A549 (cell line): Measurements from ENCODE around the gene RADX. TPM values are rescaled to one million over a fixed set of nuclear protein-coding genes. Genes with fewer than 3 reads are reported as not detected.
A peak's percentile ranks its signal among the peaks of the same experiment; 100 is the strongest.

Experiments
- ATAC-seq, 2 experiments: fragments of 200-7000 bp in 1 of 2; fragments of >200 bp in 1 of 2; cut with Nextera tagmentation in 1 of 2; cut with Tn5 transposase in 1 of 2; 3 replicates each; pipeline versions ENCODE4 v1.8.0 to v1.9.1; 2018 to 2020; ENCODE audit warnings: mild to moderate bottlenecking in 1 of 2, moderate library complexity in 1 of 2
- CTCF ChIA-PET: fragments of 300-600 bp; sonication (Branson Sonifier 250); formaldehyde crosslinking; extraction: SDS; loops from one replicate; lab custom pipeline; 2021; ENCODE audit warnings: antibody characterized with exemption, inconsistent platforms; lab: Yijun Ruan, JAX
- POLR2A ChIA-PET: fragments of 350-600 bp; formaldehyde crosslinking; extraction: SDS; loops from one replicate; lab custom pipeline; 2021; ENCODE audit warnings: antibody characterized with exemption, inconsistent platforms; lab: Yijun Ruan, JAX
- DNase-seq, 2 experiments: peaks; one replicate each; pipeline versions ENCODE4 v3.0.0 to v3.0.0-alpha.2; 2011 to 2016; ENCODE audit warnings: low read depth in 1 of 2, low spot score in 1 of 2
- FAIRE-seq: peaks from 2 replicates; lab custom pipeline; 2011; peaks lifted over from hg19 to GRCh38; lab: Jason Lieb, UNC
- H3K27ac ChIP-seq, 2 experiments: fragments of >200 bp; sonication (Bioruptor Twin); formaldehyde crosslinking; 3 replicates each; pipeline ENCODE4 v1.5.1; 2016 to 2017
- H3K4me1 ChIP-seq: fragments of >200 bp; sonication (Bioruptor Twin); formaldehyde crosslinking; 3 replicates; pipeline ENCODE4 v1.6.1; 2016
- H3K4me2 ChIP-seq: fragments of >200 bp; sonication (Bioruptor Twin); formaldehyde crosslinking; 3 replicates; pipeline ENCODE4 v1.6.1; 2016
- H3K4me3 ChIP-seq: fragments of >200 bp; sonication (Bioruptor Twin); formaldehyde crosslinking; 3 replicates; pipeline ENCODE4 v1.5.1; 2016
- H3K9me3 ChIP-seq: fragments of >200 bp; sonication (Bioruptor Twin); formaldehyde crosslinking; 3 replicates; pipeline ENCODE4 v1.6.1; 2016
- CBX2 ChIP-seq: fragments of 200-600 bp; sonication (generic); IDR thresholded peaks from 2 replicates; pipeline ENCODE4 v1.6.1; 2016; ENCODE audit warnings: low read depth, mild to moderate bottlenecking, borderline replicate concordance
- EHMT2 ChIP-seq: fragments of 200-600 bp; sonication (generic); IDR thresholded peaks from 2 replicates; pipeline ENCODE4 v1.6.1; 2016; ENCODE audit warnings: antibody characterized with exemption, low read depth, mild to moderate bottlenecking, moderate library complexity
- FOSL2 ChIP-seq, 2 experiments: fragments of 450-650 bp in 1 of 2; fragments of >200 bp in 1 of 2; sonication (Bioruptor Twin) in 1 of 2; formaldehyde crosslinking; IDR thresholded peaks; 2 replicates each; pipeline versions ENCODE4 v1.5.0 to v1.6.1; 2016 to 2020; ENCODE audit warnings: mild to moderate bottlenecking in 1 of 2, moderate library complexity in 1 of 2
- HDAC2 ChIP-seq: fragments of 200-600 bp; sonication (generic); IDR thresholded peaks from 2 replicates; pipeline ENCODE4 v1.6.1; 2016
- HEYL ChIP-seq: fragments of 250-450 bp; sonication (Bioruptor Pico); IDR thresholded peaks from 2 replicates; pipeline ENCODE4 v1.8.0; 2021; ENCODE audit warnings: mild to moderate bottlenecking, moderate library complexity
- HMGXB4 ChIP-seq: fragments of 250-450 bp; sonication (Bioruptor Pico); IDR thresholded peaks from 2 replicates; pipeline ENCODE4 v1.5.0; 2021; ENCODE audit warnings: mild to moderate bottlenecking, moderate library complexity, borderline replicate concordance
- HOXA7 ChIP-seq: fragments of 250-450 bp; sonication (Bioruptor Pico); IDR thresholded peaks from 2 replicates; pipeline ENCODE4 v1.5.0; 2020; ENCODE audit warnings: mild to moderate bottlenecking, moderate library complexity
- HOXB5 ChIP-seq: fragments of 250-450 bp; sonication (Bioruptor Pico); IDR thresholded peaks from 2 replicates; pipeline ENCODE4 v1.5.0; 2020; ENCODE audit warnings: mild to moderate bottlenecking, moderate library complexity
- JUN ChIP-seq, 2 experiments: fragments of >200 bp; sonication (Bioruptor Twin); formaldehyde crosslinking; IDR thresholded peaks; 2 replicates in 1 of 2; 3 replicates in 1 of 2; pipeline ENCODE4 v1.6.1; 2016 to 2017
- KDM1A ChIP-seq: fragments of 200-600 bp; sonication (generic); IDR thresholded peaks from 2 replicates; pipeline ENCODE4 v1.6.1; 2016; ENCODE audit warnings: low read depth, mild to moderate bottlenecking
- MAFK ChIP-seq: fragments of 450-650 bp; IDR thresholded peaks from 2 replicates; pipeline ENCODE4 v1.6.1; 2014; ENCODE audit not compliant: partially characterized antibody
- MAZ ChIP-seq: fragments of 150-350 bp; IDR thresholded peaks from 2 replicates; pipeline ENCODE4 v1.6.1; 2014; ENCODE audit warnings: antibody characterized with exemption, low read depth, low read length, borderline replicate concordance
- MYC ChIP-seq: IDR thresholded peaks from 2 replicates; pipeline ENCODE4 v1.6.1; 2012; ENCODE audit warnings: mild to moderate bottlenecking, inconsistent platforms, low read length, improper control_type of control experiment, borderline replicate concordance
- NFE2L2 ChIP-seq: fragments of 150-350 bp; conservative IDR thresholded peaks from 2 replicates; pipeline ENCODE4 v1.6.1; 2014; ENCODE audit warnings: low read length
- NR3C1 ChIP-seq: fragments of >200 bp; sonication (Bioruptor Twin); formaldehyde crosslinking; IDR thresholded peaks from 3 replicates; pipeline ENCODE4 v1.6.1; 2017
- PBX3 ChIP-seq: IDR thresholded peaks from 2 replicates; pipeline ENCODE4 v1.6.1; 2012
- POLR2AphosphoS2 ChIP-seq: conservative IDR thresholded peaks from 2 replicates; pipeline ENCODE4 v1.6.1; 2012; ENCODE audit warnings: low read length, improper control_type of control experiment, inconsistent platforms
- RAD21 ChIP-seq, 2 experiments: fragments of >200 bp in 1 of 2; sonication (Bioruptor Twin) in 1 of 2; formaldehyde crosslinking in 1 of 2; IDR thresholded peaks in 1 of 2; conservative IDR thresholded peaks in 1 of 2; 2 replicates in 1 of 2; 3 replicates in 1 of 2; pipeline ENCODE4 v1.6.1; 2012 to 2018; ENCODE audit warnings: inconsistent platforms in 1 of 2
- RARB ChIP-seq: fragments of 250-450 bp; sonication (Bioruptor Pico); IDR thresholded peaks from 2 replicates; pipeline ENCODE4 v1.8.0; 2021; ENCODE audit warnings: mild to moderate bottlenecking, moderate library complexity
- RFX5 ChIP-seq: fragments of 450-650 bp; IDR thresholded peaks from 2 replicates; pipeline ENCODE4 v1.7.1; 2014; ENCODE audit warnings: antibody characterized with exemption, mild to moderate bottlenecking, moderate library complexity
- SMC3 ChIP-seq: fragments of >200 bp; sonication (Bioruptor Twin); formaldehyde crosslinking; IDR thresholded peaks from 3 replicates; pipeline ENCODE4 v1.6.1; 2018; ENCODE audit warnings: inconsistent platforms
- ZFP36 ChIP-seq: fragments of 450-650 bp; IDR thresholded peaks from 2 replicates; pipeline ENCODE4 v1.6.1; 2014; ENCODE audit warnings: borderline replicate concordance; ENCODE audit not compliant: partially characterized antibody
- ZNF302 ChIP-seq: fragments of 250-450 bp; sonication (Bioruptor Pico); IDR thresholded peaks from 2 replicates; pipeline ENCODE4 v1.9.0; 2021; ENCODE audit warnings: inconsistent platforms, mild to moderate bottlenecking, moderate library complexity
- WGBS: methylation state at CpG from one replicate; pipeline ENCODE4 v1.1.6; 2017; ENCODE audit errors: missing lambda C conversion rate; 5-methylcytosine and 5-hydroxymethylcytosine counted together
- polyA plus RNA-seq, 4 experiments: library from polyadenylated mRNA; depleted of rRNA in 3 of 4; stranded (reverse); fragments of >200 nt; fragmentation: RNase III in 1 of 4; extraction: RNeasy Plus Mini Kit Qiagen cat#74134 plus additional on column Dnase treatment in 1 of 4; gene quantifications; 2 replicates in 3 of 4; 3 replicates in 1 of 4; pipeline ENCODE4 v1.2.3, GENCODE V29; 2011 to 2017
- TF ChIP-seq, protein P1 (sequence below): fragments of >200 bp; sonication (Bioruptor Twin); formaldehyde crosslinking; IDR thresholded peaks from 3 replicates; pipeline ENCODE4 v1.5.1; 2016
- TF ChIP-seq, protein P2 (sequence below): fragments of 450-650 bp; IDR thresholded peaks from 2 replicates; pipeline ENCODE4 v1.6.1; 2014; ENCODE audit warnings: antibody characterized with exemption

The RADX gene
- polyA plus RNA-seq, 2 of the 4 experiments (the other 2 are of a cell fraction): 0.12 to 0.25 TPM

- H3K9me3 ChIP-seq: no peaks in the 10 kb centered on the region
- FAIRE-seq (no peak), ATAC-seq (no peak), DNase-seq (peak; percentile 4 to 8)
- WGBS: 0% methylated on average over 3 of the region's 3 CpGs
- TF ChIP-seq, protein P1, sequence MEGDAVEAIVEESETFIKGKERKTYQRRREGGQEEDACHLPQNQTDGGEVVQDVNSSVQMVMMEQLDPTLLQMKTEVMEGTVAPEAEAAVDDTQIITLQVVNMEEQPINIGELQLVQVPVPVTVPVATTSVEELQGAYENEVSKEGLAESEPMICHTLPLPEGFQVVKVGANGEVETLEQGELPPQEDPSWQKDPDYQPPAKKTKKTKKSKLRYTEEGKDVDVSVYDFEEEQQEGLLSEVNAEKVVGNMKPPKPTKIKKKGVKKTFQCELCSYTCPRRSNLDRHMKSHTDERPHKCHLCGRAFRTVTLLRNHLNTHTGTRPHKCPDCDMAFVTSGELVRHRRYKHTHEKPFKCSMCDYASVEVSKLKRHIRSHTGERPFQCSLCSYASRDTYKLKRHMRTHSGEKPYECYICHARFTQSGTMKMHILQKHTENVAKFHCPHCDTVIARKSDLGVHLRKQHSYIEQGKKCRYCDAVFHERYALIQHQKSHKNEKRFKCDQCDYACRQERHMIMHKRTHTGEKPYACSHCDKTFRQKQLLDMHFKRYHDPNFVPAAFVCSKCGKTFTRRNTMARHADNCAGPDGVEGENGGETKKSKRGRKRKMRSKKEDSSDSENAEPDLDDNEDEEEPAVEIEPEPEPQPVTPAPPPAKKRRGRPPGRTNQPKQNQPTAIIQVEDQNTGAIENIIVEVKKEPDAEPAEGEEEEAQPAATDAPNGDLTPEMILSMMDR: peak; percentile 38
- TF ChIP-seq JUN (IDR thresholded peaks at IDR 0.05) (no peak), HDAC2 (no peak), PBX3 (no peak), RAD21 (conservative IDR thresholded peaks at IDR 0.05 in 1 of 2, IDR thresholded peaks at IDR 0.05 in 1 of 2) (peak; percentile 20 to 43; a peak in 1 of 5 replicates), SMC3 (0 out of 3 replicates have a peak, but pooled peaks have one; percentile 17), RFX5 (no peak), MAZ (no peak), MAFK (no peak)
- no peaks in the 10 kb centered on the region for H3K4me1 ChIP-seq
- ChIA-PET POLR2A (no interaction called here), CTCF (interaction anchor here (0.9 to 1.8 kb wide), 7 partner anchors 9 to 205 kb away, joined by 3 to 7 read pairs (median 3); no protein-coding TSS in a partner anchor)
- no peak overlapping the region for H3K27ac ChIP-seq
- no peak overlapping the region for H3K4me2 ChIP-seq
- no peak overlapping the region for H3K4me3 ChIP-seq
Measured at GRCh38 chrX:106619797-106620196, 8.0 kb downstream of the RADX start.

GRCh38 chrX:106621836-106622235 is 10.1 kb downstream of the RADX start:
- TF ChIP-seq HOXA7 (CRISPR knock-in tag) (no peak), FOSL2 (IDR thresholded peaks at IDR 0.05) (no peak), FOSL2 (CRISPR knock-in tag; IDR thresholded peaks at IDR 0.05) (no peak), ZFP36 (no peak), ZNF302 (CRISPR knock-in tag) (no peak), HEYL (CRISPR knock-in tag) (no peak), MYC (no peak), HDAC2 (no peak), MAFK (no peak)
- TF ChIP-seq, all 56 proteins: peak for 0
- H3K9me3 ChIP-seq: no peaks in the 10 kb centered on the region
- H3K4me1 ChIP-seq: no peaks in the 10 kb centered on the region
- DNase-seq (no peak), FAIRE-seq (no peak), ATAC-seq (no peak)
- no peak overlapping the region for H3K4me3 ChIP-seq
- WGBS: 44% methylated on average over 2 of the region's 2 CpGs
- ChIA-PET CTCF (no interaction called here), POLR2A (no interaction called here)
- no peak overlapping the region for H3K27ac ChIP-seq
- no peak overlapping the region for H3K4me2 ChIP-seq

DNA sequence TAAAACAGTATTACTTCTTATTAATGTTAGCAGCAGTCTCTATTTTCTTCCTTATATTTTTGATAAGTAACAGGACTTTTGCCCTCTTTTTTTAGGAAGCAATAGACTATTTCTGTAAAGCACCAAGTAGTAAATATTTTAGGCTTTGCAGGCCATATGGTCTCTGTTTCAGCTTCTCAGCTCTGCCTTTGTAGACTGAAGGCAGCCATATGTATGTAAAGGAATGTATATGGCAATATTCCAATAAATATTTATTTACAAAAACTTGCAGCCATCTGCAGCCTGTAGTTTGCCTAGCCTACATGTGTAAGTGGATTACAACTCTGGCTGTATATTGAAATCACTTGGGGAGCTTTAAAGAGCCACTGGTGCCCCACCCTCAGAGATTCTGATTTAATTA is 15.0 kb downstream of the RADX start:
- no peak overlapping the region for H3K4me2 ChIP-seq
- ChIA-PET CTCF (no interaction called here), POLR2A (no interaction called here)
- TF ChIP-seq HOXB5: no peak
- TF ChIP-seq, protein P2, sequence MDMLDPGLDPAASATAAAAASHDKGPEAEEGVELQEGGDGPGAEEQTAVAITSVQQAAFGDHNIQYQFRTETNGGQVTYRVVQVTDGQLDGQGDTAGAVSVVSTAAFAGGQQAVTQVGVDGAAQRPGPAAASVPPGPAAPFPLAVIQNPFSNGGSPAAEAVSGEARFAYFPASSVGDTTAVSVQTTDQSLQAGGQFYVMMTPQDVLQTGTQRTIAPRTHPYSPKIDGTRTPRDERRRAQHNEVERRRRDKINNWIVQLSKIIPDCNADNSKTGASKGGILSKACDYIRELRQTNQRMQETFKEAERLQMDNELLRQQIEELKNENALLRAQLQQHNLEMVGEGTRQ: no peak
- no peak for TF ChIP-seq HOXA7 (CRISPR knock-in tag)
- no peak for TF ChIP-seq NFE2L2
- TF ChIP-seq KDM1A: no peak
- no peak for TF ChIP-seq EHMT2
- TF ChIP-seq NR3C1: no peak
- no peak for TF ChIP-seq ZFP36
- no peak for TF ChIP-seq ZNF302 (CRISPR knock-in tag)
- TF ChIP-seq POLR2AphosphoS2: no peak
- no peak for TF ChIP-seq HMGXB4 (CRISPR knock-in tag)
- no peak for TF ChIP-seq RARB (CRISPR knock-in tag)
- TF ChIP-seq CBX2: no peak
- no peak for TF ChIP-seq HDAC2
- TF ChIP-seq PBX3: no peak
- TF ChIP-seq MAZ: no peak
- no peak for TF ChIP-seq RAD21 (conservative IDR thresholded peaks at IDR 0.05 in 1 of 2, IDR thresholded peaks at IDR 0.05 in 1 of 2)
- no peaks in the 10 kb centered on the region for H3K4me1 ChIP-seq
- DNase-seq (no peak), FAIRE-seq (no peak), ATAC-seq (no peak)
- no peak overlapping the region for H3K4me3 ChIP-seq
- H3K9me3 ChIP-seq: no peaks in the 10 kb centered on the region
- H3K27ac ChIP-seq: no peak overlapping the region
